Stimulated activated CD4-positive, alpha-beta T cell treated with anti-CD3 and anti-CD28 coated beads, Interleukin-4, amount 100 ng/mL, for 1 hour (primary cell): ENCODE results near the gene PDE4D.
"Not testable (repeated sequence)": the region's sequence is repeated elsewhere in the genome, so short reads cannot be mapped to it uniquely, and the experiment has no call there.

Experiments used
- DNase-seq: peaks from one replicate; pipeline ENCODE4 v3.0.0-alpha.2; 2020

The PDE4D gene

GRCh38 chr5:59798862-59799667 is 94.5 kb downstream of the PDE4D start:
- no peak for DNase-seq

GRCh38 chr5:59795141-59795540 is 98.4 kb downstream of the PDE4D start:
- no peak for DNase-seq

GRCh38 chr5:59792983-59793585 is 100.4 kb downstream of the PDE4D start:
- DNase-seq, result no peak

- no peak for DNase-seq
Observed at GRCh38 chr5:59791617-59792016, 101.9 kb downstream of the PDE4D start.

- DNase-seq, result no peak
Observed at GRCh38 chr5:59790776-59791475, 102.6 kb downstream of the PDE4D start.

GRCh38 chr5:59790376-59790775 is 103.2 kb downstream of the PDE4D start:
- no peak for DNase-seq

- DNase-seq, result no peak
Observed at GRCh38 chr5:59789894-59790293, 103.6 kb downstream of the PDE4D start.

GRCh38 chr5:59789197-59789596 is 104.3 kb downstream of the PDE4D start:
- no peak for DNase-seq

GRCh38 chr5:59786334-59786805 is 107.2 kb downstream of the PDE4D start:
- no peak for DNase-seq

- DNase-seq, result no peak
Observed at GRCh38 chr5:59785676-59786333, 107.7 kb downstream of the PDE4D start.

- DNase-seq, result not testable (repeated sequence)
Observed at GRCh38 chr5:59784708-59785107, 108.8 kb downstream of the PDE4D start.

- DNase-seq, result no peak
Observed at GRCh38 chr5:59783264-59783663, 110.3 kb downstream of the PDE4D start.

- DNase-seq, result no peak
Observed at GRCh38 chr5:59782856-59783255, 110.7 kb downstream of the PDE4D start.

- no peak for DNase-seq
Observed at GRCh38 chr5:59779453-59779852, 114.1 kb downstream of the PDE4D start.

GRCh38 chr5:59777028-59777427 is 116.5 kb downstream of the PDE4D start:
- no peak for DNase-seq

GRCh38 chr5:59773294-59773693 is 120.2 kb downstream of the PDE4D start:
- DNase-seq, result no peak

- DNase-seq, result no peak
Observed at GRCh38 chr5:59772757-59773156, 120.8 kb downstream of the PDE4D start.

GRCh38 chr5:59772206-59772605 is 121.3 kb downstream of the PDE4D start:
- DNase-seq, result no peak

GRCh38 chr5:59770953-59771352 is 122.6 kb downstream of the PDE4D start:
- no peak for DNase-seq

- no peak for DNase-seq
Observed at GRCh38 chr5:59769832-59770231, 123.7 kb downstream of the PDE4D start.

GRCh38 chr5:59769041-59769360 is 124.5 kb downstream of the PDE4D start:
- no peak for DNase-seq

GRCh38 chr5:59768152-59769040 is 125.1 kb downstream of the PDE4D start:
- DNase-seq, result peak; percentile 28
